Mesodermal cell (in vitro differentiated cells): ENCODE measurements around the gene MAP3K7CL.

Experiments
- H3K27ac ChIP-seq: 2 replicates; pipeline ENCODE4 v1.7.0; 2013; ENCODE audit warnings: mild to moderate bottlenecking, low read depth, low read length, moderate library complexity; ENCODE audit not compliant: severe bottlenecking
- H3K36me3 ChIP-seq: 2 replicates; pipeline ENCODE4 v1.7.1; 2013; ENCODE audit warnings: mild to moderate bottlenecking, low read length, moderate library complexity; ENCODE audit not compliant: control insufficient read depth, insufficient read depth
- H3K4me1 ChIP-seq: one replicate; pipeline ENCODE4 v1.7.1; 2013; ENCODE audit warnings: mild to moderate bottlenecking, low read length; ENCODE audit not compliant: insufficient read depth, control insufficient read depth, poor library complexity, severe bottlenecking
- H3K4me3 ChIP-seq: 2 replicates; pipeline ENCODE4 v1.7.0; 2013; ENCODE audit warnings: low read length, control low read depth, mild to moderate bottlenecking; ENCODE audit not compliant: insufficient read depth, poor library complexity, severe bottlenecking; ENCODE audit errors: extremely low read depth
- H3K9me3 ChIP-seq: 2 replicates; pipeline ENCODE4 v1.7.1; 2013; ENCODE audit warnings: mild to moderate bottlenecking, low read length, moderate library complexity; ENCODE audit not compliant: control insufficient read depth
- WGBS, 2 experiments: methylation state at CpG; one replicate each; pipeline ENCODE4 v1.1.5; 2013; ENCODE audit warnings: missing lambda C conversion rate in 2 of 2; ENCODE audit not compliant: insufficient coverage in 2 of 2; 5-methylcytosine and 5-hydroxymethylcytosine counted together

The MAP3K7CL gene

GRCh38 chr21:29209696-29210095, 79.3 kb downstream of the MAP3K7CL start:
- H3K36me3 ChIP-seq, result no peaks in the 10 kb centered on the region
- H3K4me3 ChIP-seq, result no peak overlapping the region
- H3K27ac ChIP-seq, result no peak overlapping the region
- no peaks in the 10 kb centered on the region for H3K9me3 ChIP-seq
- no peaks in the 10 kb centered on the region for H3K4me1 ChIP-seq

GRCh38 chr21:29211205-29211604, 80.8 kb downstream of the MAP3K7CL start:
- Histone ChIP-seq H3K4me1 (no peaks in the 10 kb centered on the region), H3K27ac (no peak overlapping the region), H3K9me3 (no peaks in the 10 kb centered on the region), H3K4me3 (no peak overlapping the region), H3K36me3 (no peaks in the 10 kb centered on the region)

- WGBS, 2 experiments, result 60 to 100% methylated on average over 1 of the region's 7 CpGs
- no peaks in the 10 kb centered on the region for H3K36me3 ChIP-seq
- no peaks in the 10 kb centered on the region for H3K9me3 ChIP-seq
- H3K4me3 ChIP-seq, result no peak overlapping the region
- no peak overlapping the region for H3K27ac ChIP-seq
- no peaks in the 10 kb centered on the region for H3K4me1 ChIP-seq
Observed at GRCh38 chr21:29212446-29212845, 82.0 kb downstream of the MAP3K7CL start.

GRCh38 chr21:29213513-29214385, 83.3 kb downstream of the MAP3K7CL start:
- H3K9me3 ChIP-seq, result no peaks in the 10 kb centered on the region
- H3K4me3 ChIP-seq, result no peak overlapping the region
- H3K27ac ChIP-seq, result no peak overlapping the region
- 83 to 100% methylated on average over 1 to 2 of the region's 2 CpGs for WGBS, 2 experiments
- no peaks in the 10 kb centered on the region for H3K36me3 ChIP-seq
- no peaks in the 10 kb centered on the region for H3K4me1 ChIP-seq

- no peak overlapping the region for H3K4me3 ChIP-seq
- H3K36me3 ChIP-seq, result no peaks in the 10 kb centered on the region
- H3K9me3 ChIP-seq, result no peaks in the 10 kb centered on the region
- no peak overlapping the region for H3K27ac ChIP-seq
- WGBS, 2 experiments, result 88 to 100% methylated on average over 1 of the region's 2 CpGs
- no peaks in the 10 kb centered on the region for H3K4me1 ChIP-seq
Observed at GRCh38 chr21:29215709-29216108, 85.3 kb downstream of the MAP3K7CL start.

- Histone ChIP-seq H3K4me3 (no peak overlapping the region), H3K4me1 (no peaks in the 10 kb centered on the region), H3K9me3 (no peaks in the 10 kb centered on the region), H3K27ac (no peak overlapping the region), H3K36me3 (no peaks in the 10 kb centered on the region)
- 100% methylated on average over 1 of the region's 4 CpGs; no CpG with 5 or more reads in 1 of the 2 experiments for WGBS, 2 experiments
Observed at GRCh38 chr21:29217818-29218291, 87.4 kb downstream of the MAP3K7CL start.

GRCh38 chr21:29218749-29219148, 88.3 kb downstream of the MAP3K7CL start:
- Histone ChIP-seq H3K4me3 (no peak overlapping the region), H3K27ac (no peak overlapping the region), H3K9me3 (no peaks in the 10 kb centered on the region), H3K4me1 (no peaks in the 10 kb centered on the region), H3K36me3 (no peaks in the 10 kb centered on the region)
- 100% methylated on average over 1 of the region's 1 CpG; no CpG with 5 or more reads in 1 of the 2 experiments for WGBS, 2 experiments

GRCh38 chr21:29219165-29219770, 88.8 kb downstream of the MAP3K7CL start:
- Histone ChIP-seq H3K36me3 (no peaks in the 10 kb centered on the region), H3K4me1 (no peaks in the 10 kb centered on the region), H3K4me3 (no peak overlapping the region), H3K27ac (no peak overlapping the region), H3K9me3 (no peaks in the 10 kb centered on the region)
- WGBS, 2 experiments, result 80 to 96% methylated on average over 2 to 4 of the region's 8 CpGs

- Histone ChIP-seq H3K9me3 (no peaks in the 10 kb centered on the region), H3K4me1 (no peaks in the 10 kb centered on the region), H3K27ac (no peak overlapping the region), H3K36me3 (no peaks in the 10 kb centered on the region), H3K4me3 (no peak overlapping the region)
- 91 to 97% methylated on average over 2 to 4 of the region's 5 CpGs for WGBS, 2 experiments
Observed at GRCh38 chr21:29221253-29221744, 90.9 kb downstream of the MAP3K7CL start.

GRCh38 chr21:29224006-29224405, 93.6 kb downstream of the MAP3K7CL start:
- H3K9me3 ChIP-seq, result no peaks in the 10 kb centered on the region
- no peak overlapping the region for H3K27ac ChIP-seq
- WGBS, 2 experiments, result 92 to 93% methylated on average over 2 to 3 of the region's 5 CpGs
- H3K4me3 ChIP-seq, result no peak overlapping the region
- no peaks in the 10 kb centered on the region for H3K4me1 ChIP-seq
- H3K36me3 ChIP-seq, result no peaks in the 10 kb centered on the region
